GM18519 (cell line): Measurements from ENCODE around the gene CD274.
A peak's percentile ranks its signal among the peaks of the same experiment; 100 is the strongest.
"Not testable (repeated sequence)": the region's sequence is repeated elsewhere in the genome, so short reads cannot be mapped to it uniquely, and the experiment has no call there.

Source experiments
- ATAC-seq: cut with Tn5 transposase; IDR thresholded peaks from one replicate; pipeline ENCODE4 v1.9.1; 2021; ENCODE audit warnings: mild to moderate bottlenecking, moderate library complexity; ENCODE audit not compliant: unreplicated experiment, low FRiP score

Gene CD274

DNA sequence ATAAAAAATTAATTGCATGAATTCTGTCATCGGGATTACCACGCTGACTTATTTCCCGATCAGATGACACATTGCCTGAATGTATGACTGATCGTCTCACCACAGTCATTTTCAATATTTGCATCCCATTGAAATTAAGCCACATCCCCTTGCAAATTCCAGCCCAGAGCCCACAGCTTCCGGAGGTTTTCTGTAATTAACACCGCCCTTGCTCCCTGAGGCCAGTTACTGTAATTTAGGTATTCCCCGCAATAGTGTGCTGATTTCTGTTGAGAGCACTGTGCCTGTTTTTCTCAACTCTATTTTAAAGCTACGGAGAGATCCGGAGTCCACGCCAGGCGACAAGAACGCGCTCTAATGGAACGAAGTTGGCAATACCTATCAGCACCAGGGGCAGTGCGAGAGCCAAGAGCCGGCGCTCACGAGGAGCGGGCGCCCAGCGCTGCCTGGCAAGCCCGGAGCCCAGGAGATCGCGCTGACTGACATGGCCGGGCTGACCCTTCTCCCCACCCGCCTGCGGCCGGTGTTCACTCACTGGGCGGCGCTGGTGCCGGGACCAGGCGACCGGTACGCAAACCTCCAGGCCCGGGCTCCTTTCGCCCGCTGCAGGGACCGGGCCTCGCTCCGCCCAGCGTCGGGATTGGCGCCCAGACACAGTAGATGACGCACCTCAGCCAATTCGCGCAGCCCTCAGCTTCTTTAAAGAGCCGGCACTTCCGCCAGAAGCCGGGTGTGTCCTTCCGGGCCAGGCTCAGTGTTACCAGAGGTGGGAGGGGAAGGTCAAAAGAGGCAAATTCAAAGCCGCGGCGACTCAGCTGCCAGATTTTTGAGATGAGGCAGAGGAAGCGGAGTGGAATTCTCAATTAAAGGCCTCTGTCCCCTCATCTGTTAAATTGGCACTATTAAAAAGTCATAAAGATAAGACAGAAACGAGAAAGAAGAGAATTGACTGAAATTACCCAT lies 12.8 kb upstream of the CD274 start, which contains the start of gene PLGRKT:
Gene PLGRKT, minus strand, starts transcription at position 672 of the 963 bp plus-strand sequence. CDS start 5,948 bp downstream, outside the sequence.
- peak; percentile 76 for ATAC-seq

DNA sequence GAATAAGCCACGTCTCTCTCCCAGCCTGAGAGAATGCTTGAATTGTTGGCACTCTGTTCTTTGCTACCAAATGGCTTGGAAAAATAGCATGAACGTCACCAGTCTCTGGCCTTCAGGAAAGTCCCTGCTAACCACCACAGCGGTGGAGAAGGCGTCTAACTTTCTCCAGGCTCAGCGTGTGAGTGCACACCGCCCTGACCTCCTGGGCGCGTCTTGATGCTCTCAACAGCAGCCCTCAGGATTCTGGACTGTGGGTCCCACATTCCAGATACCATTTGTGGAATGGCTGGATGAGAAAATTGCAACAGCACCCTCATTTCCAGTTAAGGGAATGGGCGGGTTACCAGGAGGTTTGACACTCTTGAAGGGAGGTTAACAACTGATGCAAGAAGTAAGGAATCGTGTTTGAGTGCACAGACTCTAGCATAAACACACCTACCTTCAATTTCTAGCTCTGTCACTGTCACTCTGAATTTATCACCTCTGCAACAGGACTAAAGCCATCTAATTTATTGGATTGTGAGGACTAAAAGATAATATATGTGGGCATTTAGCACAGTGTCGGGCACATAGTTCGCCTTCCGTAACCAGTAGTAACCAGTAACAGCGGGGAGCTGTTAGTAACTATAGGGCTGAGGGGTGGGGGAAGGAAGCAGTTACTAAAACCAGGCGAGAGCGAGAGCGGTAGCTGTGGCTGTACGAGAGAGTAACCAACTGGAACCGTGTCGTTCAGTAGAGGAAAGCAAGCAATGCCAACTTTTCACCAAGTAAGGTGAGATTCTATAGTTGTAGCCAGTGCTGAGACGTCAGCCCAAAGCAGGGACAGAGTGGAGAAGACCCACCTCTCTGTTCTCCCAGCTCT lies 11.8 kb upstream of the CD274 start:
- peak; percentile 62 for ATAC-seq

DNA sequence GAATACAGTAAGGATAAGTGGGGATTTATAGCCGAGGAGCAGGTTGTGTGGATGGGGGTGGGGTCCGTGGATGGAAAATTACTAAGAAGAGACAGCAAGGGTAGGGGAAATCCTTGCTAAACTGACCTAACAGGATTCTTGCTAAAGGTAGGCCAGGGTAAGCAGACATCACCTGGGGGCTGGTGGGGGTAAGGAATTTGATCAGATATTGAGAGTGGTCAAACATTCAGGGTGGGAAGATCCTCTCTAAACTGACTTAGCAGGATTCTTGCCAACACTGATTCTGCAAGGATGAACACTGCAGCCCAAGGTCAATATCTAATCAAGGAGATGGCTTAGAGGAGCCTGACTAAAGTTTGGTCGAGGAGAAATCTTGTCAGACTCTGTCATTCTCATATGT lies 9.9 kb upstream of the CD274 start:
- ATAC-seq, result no peak

DNA sequence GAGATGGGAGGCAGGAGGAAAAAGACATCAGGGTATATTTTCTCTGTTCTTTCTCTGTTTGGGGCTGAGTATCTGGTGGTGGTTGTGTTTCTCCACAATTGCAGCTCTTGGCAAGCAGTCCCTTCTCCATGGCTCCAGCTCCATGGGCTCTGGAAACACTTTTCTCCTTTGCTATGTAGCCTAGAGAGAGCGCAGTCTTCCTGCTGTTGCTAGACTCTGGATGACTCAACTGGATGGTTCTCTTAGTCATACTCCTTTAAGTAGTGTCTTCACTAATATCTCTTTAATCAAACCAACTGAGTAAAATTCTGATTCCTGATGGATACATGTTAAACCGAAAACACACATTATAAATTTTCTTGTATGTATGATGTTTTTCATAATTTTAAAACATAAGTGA lies 9.3 kb upstream of the CD274 start:
- ATAC-seq, result no peak

DNA sequence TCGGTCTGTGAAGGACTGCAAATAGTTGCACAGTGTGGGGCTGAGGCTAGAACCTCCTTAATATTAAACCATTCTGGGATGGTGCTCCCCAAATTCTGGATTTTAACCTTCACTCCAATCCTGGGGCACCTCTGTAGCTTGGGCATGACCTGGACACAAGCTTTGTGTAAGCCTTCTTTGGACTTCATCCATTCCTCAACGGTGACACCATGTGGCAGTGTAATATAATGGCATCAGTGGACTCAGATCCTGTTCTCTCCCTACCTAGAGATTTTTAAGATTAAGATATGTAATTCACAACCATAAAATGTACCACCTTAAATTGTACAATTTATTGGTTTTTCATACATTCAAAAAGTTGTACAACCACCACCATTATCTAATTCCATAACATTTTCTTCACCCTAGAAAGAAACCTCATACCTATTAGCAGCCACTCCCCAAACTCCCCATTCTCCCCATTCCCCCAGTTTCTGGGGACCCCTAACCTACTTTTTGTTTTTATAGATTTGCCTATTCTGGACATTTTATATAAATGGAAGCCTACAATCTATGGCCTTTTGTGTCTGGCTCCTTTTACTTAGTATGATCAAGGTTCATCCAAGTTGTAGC lies 7.8 kb upstream of the CD274 start:
- no peak for ATAC-seq

DNA sequence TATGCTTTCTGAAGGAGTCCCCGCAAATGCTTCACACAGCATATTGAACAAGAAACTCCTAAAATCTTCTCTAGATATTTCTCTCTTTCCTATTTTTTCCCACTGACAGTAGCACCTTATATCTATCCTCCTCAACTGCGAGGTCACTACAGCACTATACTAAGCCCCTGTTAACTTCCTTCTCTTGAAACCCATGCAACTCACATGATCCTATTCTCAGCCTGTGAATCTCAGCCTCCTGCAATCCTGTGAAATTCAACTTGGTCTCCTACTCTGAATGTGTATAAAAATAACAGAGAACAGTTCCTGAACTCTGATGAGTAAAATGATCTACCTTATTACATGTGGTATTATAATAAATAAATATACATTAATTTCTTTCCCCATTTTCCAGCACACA lies 6.5 kb upstream of the CD274 start:
- ATAC-seq, result no peak

DNA sequence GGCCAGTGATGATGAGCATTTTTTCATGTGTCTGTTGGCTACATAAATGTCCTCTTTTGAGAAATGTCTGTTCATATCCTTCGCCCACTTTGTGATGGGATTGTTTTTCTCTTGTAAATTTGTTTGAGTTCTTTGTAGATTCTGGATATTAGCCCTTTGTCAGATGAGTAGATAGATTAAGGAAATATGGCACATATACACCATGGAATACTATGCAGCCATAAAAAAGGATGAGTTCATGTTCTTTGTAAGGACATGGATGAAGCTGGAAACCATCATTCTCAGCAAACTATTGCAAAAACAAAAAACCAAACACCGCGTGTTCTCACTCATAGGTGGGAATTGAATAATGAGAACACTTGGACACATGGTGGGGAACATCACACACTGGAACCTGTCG lies 5.2 kb upstream of the CD274 start:
- not testable (repeated sequence) for ATAC-seq

DNA sequence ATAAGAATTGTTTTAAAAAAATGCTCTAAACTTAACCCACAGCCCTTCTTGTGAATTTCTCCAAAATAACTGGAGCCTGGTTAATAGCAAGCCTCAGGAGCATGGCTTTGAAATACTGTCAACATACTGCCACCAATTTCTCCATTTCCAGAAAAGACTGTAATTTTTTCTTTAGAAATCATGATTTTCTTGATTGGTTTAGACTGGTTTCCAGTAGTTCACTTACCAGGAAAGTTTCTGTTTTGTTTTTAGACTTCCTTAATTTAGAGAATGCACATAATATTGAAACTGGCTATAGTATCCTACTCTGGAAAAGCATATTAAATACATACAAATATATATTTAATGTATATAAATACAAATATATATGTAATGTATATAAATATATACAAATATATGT lies 4.5 kb upstream of the CD274 start:
- no peak for ATAC-seq

DNA sequence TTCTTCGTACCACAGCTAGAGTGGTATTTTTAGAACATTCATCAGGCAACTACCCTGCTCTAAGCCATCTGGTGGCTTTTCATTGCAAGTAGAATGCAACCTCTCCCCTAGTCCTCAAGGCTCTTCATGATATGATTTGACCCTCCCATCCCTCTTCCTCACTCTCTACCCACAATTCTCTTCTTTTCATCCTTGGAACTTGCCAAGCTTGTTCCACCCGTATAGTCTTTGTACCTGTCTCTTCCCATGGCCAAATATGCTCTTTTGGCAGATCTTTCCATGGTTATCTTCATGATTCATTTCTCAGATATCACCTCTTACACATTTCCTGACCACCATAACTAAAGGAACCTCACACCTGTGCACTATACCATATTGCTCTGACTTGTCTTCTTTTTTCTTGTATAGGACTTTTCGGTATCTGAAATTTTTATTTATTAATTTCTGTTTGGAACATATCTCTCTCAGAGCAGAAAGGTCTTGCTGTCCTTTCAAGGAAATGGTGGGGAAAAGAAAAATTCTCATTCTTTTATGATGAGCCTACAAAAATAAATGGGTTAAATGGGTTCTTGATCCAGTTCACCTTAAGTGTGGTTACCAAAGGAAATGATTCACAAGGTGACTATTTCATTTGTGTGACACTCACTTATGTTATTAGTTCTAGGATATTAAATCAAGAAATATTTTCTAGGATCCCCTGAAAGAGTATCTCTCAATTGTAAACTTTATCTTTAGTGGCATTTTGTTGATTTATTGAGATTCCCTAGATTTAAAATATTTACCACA lies 3.7 kb upstream of the CD274 start:
- no peak for ATAC-seq

DNA sequence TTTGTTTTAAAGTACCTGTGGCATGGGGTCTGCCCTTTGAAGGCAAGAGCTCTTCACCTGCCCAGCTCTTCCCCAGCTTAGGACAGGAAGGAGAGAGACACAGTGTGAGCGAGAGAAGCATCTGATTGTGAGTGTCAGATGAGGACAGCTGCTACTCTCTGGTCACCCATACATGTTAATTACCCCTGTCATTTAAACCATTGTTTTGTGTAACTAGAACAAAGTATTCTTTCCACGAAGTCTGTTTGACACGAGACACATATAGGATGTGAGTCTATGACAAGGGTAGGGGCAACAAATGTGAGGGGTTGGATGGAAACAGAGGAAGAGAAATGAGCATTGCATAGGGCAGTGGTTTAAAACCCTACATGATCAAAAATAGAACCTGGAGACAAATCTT lies 3.0 kb upstream of the CD274 start:
- ATAC-seq, result no peak

DNA sequence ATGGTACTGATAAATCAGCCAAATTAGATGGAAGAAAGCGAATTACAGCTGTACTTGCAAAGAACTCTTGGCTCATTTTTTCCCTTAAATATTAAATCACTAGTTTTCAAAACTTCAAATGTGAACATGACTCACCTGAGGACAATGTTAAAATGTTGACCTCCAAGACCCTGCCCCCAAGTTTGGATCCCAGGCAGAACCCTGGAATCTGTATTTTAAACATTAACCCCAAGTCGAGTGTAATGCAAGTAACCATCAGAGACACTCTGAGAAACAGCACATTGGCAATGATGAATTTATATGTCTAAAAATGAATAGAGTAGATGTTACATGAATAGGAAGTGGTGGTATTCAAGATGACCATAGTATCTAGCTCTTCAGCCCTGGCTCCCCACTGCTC lies 2.3 kb upstream of the CD274 start:
- no peak for ATAC-seq

DNA sequence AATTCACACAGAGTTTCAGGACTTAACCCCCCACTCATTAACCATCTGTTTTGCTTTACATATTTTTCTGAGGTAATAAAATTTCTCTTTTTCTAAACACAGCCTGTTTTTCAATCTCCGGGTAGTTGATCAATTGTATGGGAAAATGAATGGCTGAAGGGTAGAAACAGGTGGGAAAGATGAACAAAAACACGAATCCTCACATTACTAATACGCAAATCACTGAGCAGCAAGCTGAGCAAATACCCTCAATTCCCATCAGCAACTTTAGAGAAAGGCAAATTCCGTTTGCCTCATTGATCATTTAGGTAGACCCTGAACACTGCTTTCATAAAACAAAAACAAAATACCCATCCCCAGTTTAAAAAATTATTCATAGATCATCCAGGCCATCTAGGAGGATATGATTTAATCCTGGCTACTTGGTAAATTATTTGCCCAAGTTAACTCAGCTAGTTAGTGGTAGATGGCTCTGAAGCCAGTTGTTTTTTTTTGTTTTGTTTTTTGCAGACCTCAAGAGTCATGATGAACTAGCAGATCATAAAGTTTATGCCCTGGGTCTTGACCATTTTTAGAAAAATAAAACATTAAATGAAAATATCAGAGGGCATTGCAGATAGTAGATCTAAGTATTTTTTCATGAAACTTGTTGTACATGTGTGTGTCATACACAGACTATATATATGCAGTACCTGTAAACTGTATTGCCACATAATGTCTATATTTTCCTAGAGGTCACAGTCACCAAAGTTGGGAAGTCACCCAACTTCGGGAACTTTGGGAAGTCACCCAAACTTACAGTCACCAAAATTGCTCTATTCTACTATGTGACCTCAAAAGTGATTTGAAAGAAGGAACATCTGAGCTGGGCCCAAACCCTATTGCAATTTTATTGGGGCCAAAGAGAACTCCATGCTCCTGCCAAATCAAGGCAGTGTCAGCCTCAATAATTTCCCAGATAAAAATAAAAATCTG lies 1.6 kb upstream of the CD274 start:
- ATAC-seq, result no peak

DNA sequence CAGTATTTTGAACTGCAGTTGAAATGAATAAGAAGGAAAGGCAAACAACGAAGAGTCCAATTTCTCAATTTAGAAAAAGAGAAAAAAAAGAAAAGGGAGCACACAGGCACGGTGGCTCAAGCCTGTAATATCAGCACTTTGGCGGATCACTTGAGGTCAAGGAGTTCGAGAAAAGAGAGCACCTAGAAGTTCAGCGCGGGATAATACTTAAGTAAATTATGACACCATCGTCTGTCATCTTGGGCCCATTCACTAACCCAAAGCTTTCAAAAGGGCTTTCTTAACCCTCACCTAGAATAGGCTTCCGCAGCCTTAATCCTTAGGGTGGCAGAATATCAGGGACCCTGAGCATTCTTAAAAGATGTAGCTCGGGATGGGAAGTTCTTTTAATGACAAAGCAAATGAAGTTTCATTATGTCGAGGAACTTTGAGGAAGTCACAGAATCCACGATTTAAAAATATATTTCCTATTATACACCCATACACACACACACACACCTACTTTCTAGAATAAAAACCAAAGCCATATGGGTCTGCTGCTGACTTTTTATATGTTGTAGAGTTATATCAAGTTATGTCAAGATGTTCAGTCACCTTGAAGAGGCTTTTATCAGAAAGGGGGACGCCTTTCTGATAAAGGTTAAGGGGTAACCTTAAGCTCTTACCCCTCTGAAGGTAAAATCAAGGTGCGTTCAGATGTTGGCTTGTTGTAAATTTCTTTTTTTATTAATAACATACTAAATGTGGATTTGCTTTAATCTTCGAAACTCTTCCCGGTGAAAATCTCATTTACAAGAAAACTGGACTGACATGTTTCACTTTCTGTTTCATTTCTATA lies 602 bp upstream of the CD274 start:
- no peak for ATAC-seq

DNA sequence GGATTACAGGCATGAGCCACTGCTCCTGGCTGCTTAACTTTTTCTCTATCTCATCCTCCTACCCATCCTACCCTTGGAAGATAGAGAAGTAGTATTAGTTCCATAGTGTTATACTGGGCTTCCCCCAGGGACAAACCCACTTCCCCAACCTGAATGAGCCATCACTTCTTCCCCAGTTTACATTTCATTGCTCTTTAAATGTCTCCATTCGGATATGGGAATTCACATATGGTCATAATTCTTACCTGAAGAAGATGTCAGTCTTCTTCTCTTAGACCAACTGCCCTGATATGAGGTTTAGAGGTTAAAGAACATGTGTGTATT lies 1.9 kb downstream of the CD274 start:
- ATAC-seq, result no peak

DNA sequence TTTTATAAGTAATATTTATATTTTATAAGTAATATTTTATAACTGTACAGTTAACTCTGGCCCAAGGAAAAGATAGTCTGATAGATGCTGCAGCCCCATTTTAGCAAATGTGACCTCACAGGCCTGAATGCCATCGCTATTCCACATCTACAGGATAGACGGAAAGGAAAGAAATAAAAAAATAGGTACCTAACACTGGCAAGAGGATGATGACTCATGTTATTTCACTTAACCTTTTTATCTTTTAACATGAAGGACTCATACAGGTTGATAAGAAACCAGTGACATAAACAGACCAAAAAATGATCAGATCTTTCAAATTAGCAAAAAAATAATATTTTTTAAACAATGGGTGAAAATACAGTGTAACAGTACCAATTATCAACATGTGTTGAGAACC lies 2.7 kb downstream of the CD274 start:
- no peak for ATAC-seq

DNA sequence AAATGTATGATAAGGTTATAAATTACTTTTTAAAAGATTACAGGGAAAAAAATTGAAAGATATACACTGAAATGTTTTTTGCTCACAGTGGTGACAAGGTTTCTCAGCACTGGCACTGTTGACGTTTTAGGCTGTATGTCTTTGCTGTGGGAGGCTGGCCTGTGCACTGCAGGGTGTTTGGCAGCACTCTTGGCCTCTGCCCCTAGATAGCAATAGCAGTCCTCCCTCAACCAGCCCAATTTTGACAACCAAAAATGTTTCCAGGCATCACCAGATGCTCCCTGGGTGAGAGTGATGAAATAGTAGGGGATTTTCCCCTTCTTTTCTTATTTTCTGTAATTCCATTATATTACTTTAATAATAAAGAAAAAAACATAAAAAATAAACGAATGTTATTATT lies 3.3 kb downstream of the CD274 start:
- no peak for ATAC-seq

DNA sequence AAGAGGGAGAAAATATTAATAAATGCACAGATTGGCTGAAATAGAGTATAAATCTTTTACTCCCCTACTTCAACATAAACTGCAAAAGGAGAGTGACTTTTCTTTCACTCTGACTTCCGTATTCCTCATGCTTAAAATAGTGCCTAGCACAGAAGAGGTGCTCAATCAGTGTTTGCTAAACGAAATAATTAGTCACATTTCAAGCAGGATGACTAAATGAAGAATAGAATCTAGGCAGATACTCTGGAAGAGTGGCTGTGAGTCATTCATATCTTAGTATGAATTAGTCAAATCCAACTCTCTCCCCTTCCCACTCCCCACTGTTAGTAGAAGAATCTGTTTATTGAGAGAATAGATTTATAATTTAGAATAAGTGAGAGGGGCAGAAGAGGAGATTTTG lies 4.8 kb downstream of the CD274 start:
- peak; percentile 35 for ATAC-seq

DNA sequence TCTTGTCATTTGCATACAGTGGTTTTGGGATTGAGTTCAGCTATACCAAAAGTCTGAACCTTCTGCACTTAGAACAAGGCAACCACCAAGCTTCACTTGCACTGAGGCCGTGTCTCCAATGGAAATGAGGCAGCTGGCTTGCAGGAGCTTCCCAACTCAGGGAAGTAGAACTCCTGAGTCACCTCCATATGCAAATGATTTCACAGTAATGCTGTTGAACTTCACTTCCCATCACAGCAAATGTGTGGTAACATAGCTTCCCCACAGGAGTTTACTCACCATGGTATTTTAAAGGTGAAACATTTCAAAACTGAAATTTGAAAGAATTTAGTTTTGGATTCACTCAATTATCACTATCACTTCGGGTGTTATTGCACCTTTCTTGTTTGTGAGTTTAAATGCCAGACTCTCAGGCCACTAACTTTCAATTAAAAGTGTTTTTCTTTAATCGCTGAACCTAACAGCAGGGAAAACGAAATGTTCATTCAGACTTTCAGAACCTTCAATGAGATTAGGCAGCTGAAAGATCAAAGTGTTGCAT lies 9.0 kb downstream of the CD274 start:
- ATAC-seq, result peak; percentile 46
